HepG2 (cell line): ENCODE results near the gene ADAMTS4. TPM values are rescaled to one million over a fixed set of nuclear protein-coding genes. Genes with fewer than 3 reads are reported as not detected.

Experiments
- BCL6 ChIP-seq: IDR thresholded peaks from 2 replicates; pipeline ENCODE4 v1.6.1; 2016; ENCODE audit warnings: missing genetic modification reagents, missing compliant biosample characterization
- BRCA1 ChIP-seq: sonication (generic); formaldehyde crosslinking; IDR thresholded peaks from 2 replicates; pipeline ENCODE4 v1.4.0; 2020; ENCODE audit warnings: missing genetic modification reagents
- CBX2 ChIP-seq, 2 experiments: fragments of 200-600 bp in 1 of 2; sonication (generic); formaldehyde crosslinking in 1 of 2; IDR thresholded peaks; 2 replicates each; pipeline versions ENCODE4 v1.7.0 to v1.8.1; 2018 to 2022; ENCODE audit warnings: low read depth in 2 of 2, low read length in 1 of 2, mild to moderate bottlenecking in 1 of 2, missing genetic modification reagents in 1 of 2
- EEA1 ChIP-seq: sonication (generic); formaldehyde crosslinking; IDR thresholded peaks from 2 replicates; pipeline ENCODE4 v1.5.1; 2020; ENCODE audit warnings: mild to moderate bottlenecking, missing genetic modification reagents, borderline replicate concordance
- FOXA3 ChIP-seq: IDR thresholded peaks from 2 replicates; pipeline ENCODE4 v1.6.1; 2016; ENCODE audit warnings: missing genetic modification reagents, missing compliant biosample characterization
- HNF4G ChIP-seq, 2 experiments: sonication (generic) in 1 of 2; formaldehyde crosslinking in 1 of 2; IDR thresholded peaks; 2 replicates each; pipeline versions ENCODE4 v1.4.0 to v1.6.1; 2011 to 2020; ENCODE audit warnings: borderline replicate concordance in 2 of 2, low read depth in 2 of 2, mild to moderate bottlenecking in 2 of 2, low read length in 1 of 2, missing genetic modification reagents in 1 of 2, moderate library complexity in 1 of 2
- IRX3 ChIP-seq: sonication (generic); formaldehyde crosslinking; IDR thresholded peaks from 2 replicates; pipeline ENCODE4 v1.8.1; 2023; ENCODE audit warnings: mild to moderate bottlenecking, low read depth, missing genetic modification reagents, borderline replicate concordance
- RARG ChIP-seq: sonication (generic); formaldehyde crosslinking; IDR thresholded peaks from 2 replicates; pipeline ENCODE4 v1.4.0; 2020; ENCODE audit warnings: low read depth, mild to moderate bottlenecking, missing genetic modification reagents
- RCOR2 ChIP-seq: IDR thresholded peaks from 2 replicates; pipeline ENCODE4 v1.6.1; 2016; ENCODE audit warnings: missing biosample characterization, missing genetic modification reagents
- SMARCE1 ChIP-seq: fragments of 450-650 bp; IDR thresholded peaks from 2 replicates; pipeline ENCODE4 v1.6.1; 2017; ENCODE audit warnings: borderline replicate concordance
- SOX6 ChIP-seq, 2 experiments: fragments of 450-650 bp in 1 of 2; sonication (generic) in 1 of 2; formaldehyde crosslinking in 1 of 2; IDR thresholded peaks; 2 replicates each; pipeline versions ENCODE4 v1.4.0 to v1.6.1; 2017 to 2020; ENCODE audit warnings: antibody characterized with exemption in 1 of 2, mild to moderate bottlenecking in 1 of 2, missing genetic modification reagents in 1 of 2
- TCF7 ChIP-seq: sonication (generic); IDR thresholded peaks from 2 replicates; pipeline ENCODE4 v1.6.1; 2016; ENCODE audit warnings: antibody characterized with exemption, low read depth
- XRCC5 ChIP-seq: fragments of 200-400 bp; formaldehyde crosslinking; optimal IDR thresholded peaks from 2 replicates; pipeline ENCODE3; 2017; ENCODE audit warnings: mild to moderate bottlenecking, low read length
- ZBTB7B ChIP-seq: sonication (generic); formaldehyde crosslinking; IDR thresholded peaks from 2 replicates; pipeline ENCODE4 v1.4.0; 2020; ENCODE audit warnings: missing genetic modification reagents
- ZFP90 ChIP-seq: sonication (generic); formaldehyde crosslinking; IDR thresholded peaks from 2 replicates; pipeline ENCODE4 v1.8.0; 2022; ENCODE audit warnings: missing genetic modification reagents, mild to moderate bottlenecking, inconsistent platforms, borderline replicate concordance
- ZNF251 ChIP-seq: sonication (generic); formaldehyde crosslinking; IDR thresholded peaks from 2 replicates; pipeline ENCODE4 v1.9.0; 2021; ENCODE audit warnings: mild to moderate bottlenecking, missing genetic modification reagents
- ZNF441 ChIP-seq: sonication (generic); formaldehyde crosslinking; IDR thresholded peaks from 2 replicates; pipeline ENCODE4 v1.7.0; 2021; ENCODE audit warnings: missing genetic modification reagents, borderline replicate concordance
- ZNF589 ChIP-seq: sonication (generic); formaldehyde crosslinking; conservative IDR thresholded peaks from 2 replicates; pipeline ENCODE4 v1.8.0; 2022; ENCODE audit warnings: mild to moderate bottlenecking, moderate library complexity, missing genetic modification reagents
- ZNF747 ChIP-seq: sonication (generic); formaldehyde crosslinking; IDR thresholded peaks from 2 replicates; pipeline ENCODE4 v1.8.1; 2023; ENCODE audit warnings: missing genetic modification reagents, mild to moderate bottlenecking, borderline replicate concordance
- polyA plus RNA-seq, 8 experiments: library from polyadenylated mRNA; depleted of rRNA in 3 of 8; stranded (reverse) in 7 of 8; unstranded in 1 of 8; fragments of >200 nt; fragmentation: Illumina TruSeq in 4 of 8; extraction: Trizol in 4 of 8; gene quantifications; 2 replicates each; pipeline versions ENCODE4 v1.2.1 to v1.2.3, GENCODE V29; 2011 to 2016; ENCODE audit warnings: low read depth in 4 of 8, missing spikeins in 1 of 8, mixed read lengths in 1 of 8; ENCODE audit not compliant: insufficient read depth in 1 of 8
- total RNA-seq, 5 experiments: library from RNA; depleted of rRNA; stranded (reverse); fragments of >200 nt; fragmentation: Illumina TruSeq; extraction: Trizol; gene quantifications; 2 replicates each; pipeline ENCODE4 v1.2.3, GENCODE V29; 2016; ENCODE audit warnings: low read depth in 1 of 5
- TF ChIP-seq, protein P1 (sequence below): IDR thresholded peaks from 2 replicates; pipeline ENCODE4 v1.6.1; 2016; ENCODE audit warnings: low read depth, missing genetic modification reagents, missing compliant biosample characterization
- TF ChIP-seq, protein P2 (sequence below): sonication (generic); formaldehyde crosslinking; IDR thresholded peaks from 2 replicates; pipeline ENCODE4 v1.5.0; 2020; ENCODE audit warnings: missing genetic modification reagents

The ADAMTS4 gene
- total and polyA plus RNA-seq, 2 of the 13 experiments (the other 11 are each of a cell fraction or from before 2014, with no cell fraction given), result 0.51 to 1.7 TPM

DNA sequence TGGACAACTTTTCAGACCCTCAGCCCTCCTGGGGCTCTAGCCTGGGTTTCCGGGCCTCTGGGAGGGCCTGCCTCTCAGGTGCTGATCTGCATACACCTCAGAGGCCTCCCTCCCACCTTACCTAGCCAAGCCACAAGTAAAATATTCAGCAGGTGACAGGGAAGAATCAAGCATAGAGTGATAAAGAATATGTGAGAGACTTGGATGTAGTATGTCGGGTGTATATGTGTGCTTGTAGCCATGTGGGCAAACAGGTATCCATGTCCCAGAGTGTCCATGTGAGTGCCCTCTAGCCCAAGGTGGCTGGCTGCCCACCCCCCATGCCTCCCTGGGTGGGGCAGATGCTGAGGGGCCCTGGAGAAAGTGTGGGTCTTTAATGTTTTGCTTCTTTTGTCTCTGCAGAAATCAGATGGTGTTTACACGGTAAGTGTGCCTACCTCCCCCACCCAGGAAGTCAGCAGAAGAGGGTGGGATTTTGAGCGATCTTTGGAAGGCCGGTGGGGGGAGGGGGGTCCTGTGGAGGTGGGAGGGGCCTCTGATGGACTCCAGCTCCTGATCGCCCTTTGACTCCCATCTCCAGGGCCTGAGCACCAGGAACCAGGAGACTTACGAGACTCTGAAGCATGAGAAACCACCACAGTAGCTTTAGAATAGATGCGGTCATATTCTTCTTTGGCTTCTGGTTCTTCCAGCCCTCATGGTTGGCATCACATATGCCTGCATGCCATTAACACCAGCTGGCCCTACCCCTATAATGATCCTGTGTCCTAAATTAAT, 19.6 kb upstream of the ADAMTS4 start (continued):
- TF ChIP-seq, protein P1, sequence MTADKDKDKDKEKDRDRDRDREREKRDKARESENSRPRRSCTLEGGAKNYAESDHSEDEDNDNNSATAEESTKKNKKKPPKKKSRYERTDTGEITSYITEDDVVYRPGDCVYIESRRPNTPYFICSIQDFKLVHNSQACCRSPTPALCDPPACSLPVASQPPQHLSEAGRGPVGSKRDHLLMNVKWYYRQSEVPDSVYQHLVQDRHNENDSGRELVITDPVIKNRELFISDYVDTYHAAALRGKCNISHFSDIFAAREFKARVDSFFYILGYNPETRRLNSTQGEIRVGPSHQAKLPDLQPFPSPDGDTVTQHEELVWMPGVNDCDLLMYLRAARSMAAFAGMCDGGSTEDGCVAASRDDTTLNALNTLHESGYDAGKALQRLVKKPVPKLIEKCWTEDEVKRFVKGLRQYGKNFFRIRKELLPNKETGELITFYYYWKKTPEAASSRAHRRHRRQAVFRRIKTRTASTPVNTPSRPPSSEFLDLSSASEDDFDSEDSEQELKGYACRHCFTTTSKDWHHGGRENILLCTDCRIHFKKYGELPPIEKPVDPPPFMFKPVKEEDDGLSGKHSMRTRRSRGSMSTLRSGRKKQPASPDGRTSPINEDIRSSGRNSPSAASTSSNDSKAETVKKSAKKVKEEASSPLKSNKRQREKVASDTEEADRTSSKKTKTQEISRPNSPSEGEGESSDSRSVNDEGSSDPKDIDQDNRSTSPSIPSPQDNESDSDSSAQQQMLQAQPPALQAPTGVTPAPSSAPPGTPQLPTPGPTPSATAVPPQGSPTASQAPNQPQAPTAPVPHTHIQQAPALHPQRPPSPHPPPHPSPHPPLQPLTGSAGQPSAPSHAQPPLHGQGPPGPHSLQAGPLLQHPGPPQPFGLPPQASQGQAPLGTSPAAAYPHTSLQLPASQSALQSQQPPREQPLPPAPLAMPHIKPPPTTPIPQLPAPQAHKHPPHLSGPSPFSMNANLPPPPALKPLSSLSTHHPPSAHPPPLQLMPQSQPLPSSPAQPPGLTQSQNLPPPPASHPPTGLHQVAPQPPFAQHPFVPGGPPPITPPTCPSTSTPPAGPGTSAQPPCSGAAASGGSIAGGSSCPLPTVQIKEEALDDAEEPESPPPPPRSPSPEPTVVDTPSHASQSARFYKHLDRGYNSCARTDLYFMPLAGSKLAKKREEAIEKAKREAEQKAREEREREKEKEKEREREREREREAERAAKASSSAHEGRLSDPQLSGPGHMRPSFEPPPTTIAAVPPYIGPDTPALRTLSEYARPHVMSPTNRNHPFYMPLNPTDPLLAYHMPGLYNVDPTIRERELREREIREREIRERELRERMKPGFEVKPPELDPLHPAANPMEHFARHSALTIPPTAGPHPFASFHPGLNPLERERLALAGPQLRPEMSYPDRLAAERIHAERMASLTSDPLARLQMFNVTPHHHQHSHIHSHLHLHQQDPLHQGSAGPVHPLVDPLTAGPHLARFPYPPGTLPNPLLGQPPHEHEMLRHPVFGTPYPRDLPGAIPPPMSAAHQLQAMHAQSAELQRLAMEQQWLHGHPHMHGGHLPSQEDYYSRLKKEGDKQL (CRISPR knock-in tag), result 0 out of 2 replicates have a peak, but pooled peaks have one; percentile 29
- TF ChIP-seq ZNF251, result no peak
- no peak for TF ChIP-seq SMARCE1
- no peak for TF ChIP-seq EEA1 (CRISPR knock-in tag)
- TF ChIP-seq RARG (CRISPR knock-in tag), result no peak
- TF ChIP-seq TCF7, result peak; percentile 78
- TF ChIP-seq HNF4G (IDR thresholded peaks at IDR 0.05; ENCODE audit: borderline replicate concordance, low read depth, low read length), result peak; percentile 93
- TF ChIP-seq HNF4G (CRISPR knock-in tag; IDR thresholded peaks at IDR 0.05; ENCODE audit: borderline replicate concordance, low read depth), result peak; percentile 79; the same call in 1 of the 2 replicates
- no peak for TF ChIP-seq ZFP90 (CRISPR knock-in tag)
- 0 out of 2 replicates have a peak, but pooled peaks have one; percentile 33 for TF ChIP-seq ZNF747 (CRISPR knock-in tag)
- no peak for TF ChIP-seq SOX6 (IDR thresholded peaks at IDR 0.05)
- TF ChIP-seq SOX6 (CRISPR knock-in tag; IDR thresholded peaks at IDR 0.05), result peak; percentile 92
- TF ChIP-seq BCL6 (CRISPR knock-in tag), result peak; percentile 54; the same call in 1 of the 2 replicates
- TF ChIP-seq FOXA3 (CRISPR knock-in tag), result peak; percentile 88
- TF ChIP-seq ZNF589 (CRISPR knock-in tag), result peak; percentile 12; the same call in 1 of the 2 replicates
- 0 out of 2 replicates have a peak, but pooled peaks have one; percentile 16 for TF ChIP-seq RCOR2 (CRISPR knock-in tag)
- peak; percentile 24 for TF ChIP-seq XRCC5
- TF ChIP-seq ZNF441, result no peak
- TF ChIP-seq, protein P2, sequence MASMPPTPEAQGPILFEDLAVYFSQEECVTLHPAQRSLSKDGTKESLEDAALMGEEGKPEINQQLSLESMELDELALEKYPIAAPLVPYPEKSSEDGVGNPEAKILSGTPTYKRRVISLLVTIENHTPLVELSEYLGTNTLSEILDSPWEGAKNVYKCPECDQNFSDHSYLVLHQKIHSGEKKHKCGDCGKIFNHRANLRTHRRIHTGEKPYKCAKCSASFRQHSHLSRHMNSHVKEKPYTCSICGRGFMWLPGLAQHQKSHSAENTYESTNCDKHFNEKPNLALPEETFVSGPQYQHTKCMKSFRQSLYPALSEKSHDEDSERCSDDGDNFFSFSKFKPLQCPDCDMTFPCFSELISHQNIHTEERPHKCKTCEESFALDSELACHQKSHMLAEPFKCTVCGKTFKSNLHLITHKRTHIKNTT (CRISPR knock-in tag), result no peak
- TF ChIP-seq ZBTB7B (CRISPR knock-in tag), result peak; percentile 90
- TF ChIP-seq BRCA1 (CRISPR knock-in tag), result no peak
- no peak for TF ChIP-seq IRX3
- TF ChIP-seq CBX2 (IDR thresholded peaks at IDR 0.05; ENCODE audit: low read depth, low read length), result no peak
- TF ChIP-seq CBX2 (CRISPR knock-in tag; IDR thresholded peaks at IDR 0.05; ENCODE audit: low read depth), result no peak
